ENCODE measurements around the gene PKMYT1. TPM values are rescaled to one million over a fixed set of nuclear protein-coding genes. Genes with fewer than 3 reads are reported as not detected.
A peak's percentile ranks its signal among the peaks of the same experiment; 100 is the strongest.
"Not testable (repeated sequence)": the region's sequence is repeated elsewhere in the genome, so short reads cannot be mapped to it uniquely, and the experiment has no call there.

PKMYT1 gene
- total RNA-seq, 3 donors from 2014 or later: 3.1 to 20.0 (median 6.9) TPM

- Histone ChIP-seq H3K36me3 (ENCODE audit: low read depth) (peaks cover 8% of the 10 kb centered on the region), H3K4me1 (ENCODE audit: low read depth) (no peaks in the 10 kb centered on the region), H3K4me3 (no peak overlapping the region), H3K9me3 (no peaks in the 10 kb centered on the region)
- intact Hi-C loops (cut with DNase I, micrococcal nuclease): no loop called here
- TF ChIP-seq CTCF (IDR thresholded peaks at IDR 0.05): no peak
- DNase-seq (no peak), ATAC-seq (no peak)
Observed at GRCh38 chr16:2933136-2933535, 47.1 kb downstream of the PKMYT1 start.

GRCh38 chr16:2931231-2931914, 48.9 kb downstream of the PKMYT1 start:
- intact Hi-C loops (cut with DNase I, micrococcal nuclease); H3K36me3 ChIP-seq (ENCODE audit: low read depth); H3K4me3 ChIP-seq; ATAC-seq; H3K9me3 ChIP-seq; H3K4me1 ChIP-seq (ENCODE audit: low read depth); DNase-seq: not testable (repeated sequence)

- DNase-seq (no peak), ATAC-seq (no peak)
- H3K4me3 ChIP-seq: no peak overlapping the region
- peaks cover 3% of the 10 kb centered on the region for H3K36me3 ChIP-seq (ENCODE audit: low read depth)
- H3K4me1 ChIP-seq (ENCODE audit: low read depth): peaks cover 5% of the 10 kb centered on the region
- TF ChIP-seq CTCF (IDR thresholded peaks at IDR 0.05): no peak
- intact Hi-C loops (cut with DNase I, micrococcal nuclease): no loop called here
- H3K9me3 ChIP-seq: no peaks in the 10 kb centered on the region
Observed at GRCh38 chr16:2930236-2930635, 50.0 kb downstream of the PKMYT1 start.

GRCh38 chr16:2929693-2930092, 50.6 kb downstream of the PKMYT1 start:
- no peak for ATAC-seq
- DNase-seq: peak in 1 of 3 donors; percentile 35
- Histone ChIP-seq H3K9me3 (no peaks in the 10 kb centered on the region), H3K4me3 (no peak overlapping the region), H3K36me3 (ENCODE audit: low read depth) (peaks cover 3% of the 10 kb centered on the region), H3K4me1 (ENCODE audit: low read depth) (peaks cover 5% of the 10 kb centered on the region)
- TF ChIP-seq CTCF (IDR thresholded peaks at IDR 0.05): no peak
- intact Hi-C loops (cut with DNase I, micrococcal nuclease): loop anchor here in 1 of 2 donors (10.0 kb wide), 1 partner anchor 55 kb away; no protein-coding TSS in a partner anchor

GRCh38 chr16:2928796-2929195, 51.5 kb downstream of the PKMYT1 start:
- H3K9me3 ChIP-seq: no peaks in the 10 kb centered on the region
- no peak for ATAC-seq
- no peak for TF ChIP-seq CTCF (IDR thresholded peaks at IDR 0.05)
- peak in 1 of 3 donors; percentile 31 for DNase-seq
- intact Hi-C loops (cut with DNase I, micrococcal nuclease): loop anchor here in 1 of 2 donors (10.0 kb wide), 1 partner anchor 54 kb away; no protein-coding TSS in a partner anchor
- H3K36me3 ChIP-seq (ENCODE audit: low read depth): no peaks in the 10 kb centered on the region
- H3K4me3 ChIP-seq: no peak overlapping the region
- H3K4me1 ChIP-seq (ENCODE audit: low read depth): peaks cover 5% of the 10 kb centered on the region

GRCh38 chr16:2928151-2928550, 52.1 kb downstream of the PKMYT1 start:
- intact Hi-C loops (cut with DNase I, micrococcal nuclease): loop anchor here in 1 of 2 donors (10.0 kb wide), 1 partner anchor 53 kb away; no protein-coding TSS in a partner anchor
- ATAC-seq; H3K4me1 ChIP-seq (ENCODE audit: low read depth); H3K36me3 ChIP-seq (ENCODE audit: low read depth); H3K4me3 ChIP-seq; DNase-seq; H3K9me3 ChIP-seq: not testable (repeated sequence)

Data from mucosa of descending colon (tissue), 3 donors.